T-cell (primary cell): Measurements from ENCODE around the gene ZNHIT3. TPM values are rescaled to one million over a fixed set of nuclear protein-coding genes. Genes with fewer than 3 reads are reported as not detected.

ENCODE experiments used
- ATAC-seq, 4 experiments: fragments of 200-7000 bp in 3 of 4; fragments of 150-1000 bp in 1 of 4; cut with Tn5 transposase; replicated peaks in 1 of 4; 1 replicate in 3 of 4; 2 replicates in 1 of 4; pipeline ENCODE4 v1.10.0; 2021; ENCODE audit warnings: moderate library complexity in 3 of 4, mild to moderate bottlenecking in 2 of 4, moderate number of reproducible peaks in 1 of 4
- CTCF ChIA-PET, 2 donors: fragments of 300-600 bp; sonication (Branson Sonifier 250); formaldehyde crosslinking; loops; one replicate each; lab custom pipeline; 2022; ENCODE audit warnings: antibody characterized with exemption in 2 of 2; lab: Charles Lee
- POLR2A ChIA-PET, 2 donors: fragments of 300-600 bp; sonication (Branson Sonifier 250); formaldehyde crosslinking; loops; one replicate each; lab custom pipeline; 2022; ENCODE audit warnings: antibody characterized with exemption in 2 of 2; lab: Charles Lee
- DNase-seq, 35 experiments: peaks; one replicate each; pipeline versions ENCODE4 v3.0.0 to v3.0.0-alpha.2; 2013 to 2023
- H3K27ac ChIP-seq: one replicate; pipeline ENCODE4 v1.5.1; 2013; ENCODE audit warnings: low read length
- H3K27me3 ChIP-seq, 2 experiments: replicated peaks in 1 of 2; 1 replicate in 1 of 2; 2 replicates in 1 of 2; pipeline versions ENCODE4 v1.6.1 to v1.7.0; 2013; ENCODE audit warnings: low read length in 1 of 2, mixed read lengths in 1 of 2; ENCODE audit not compliant: control insufficient read depth in 2 of 2, insufficient read depth in 2 of 2; ENCODE audit errors: extremely low read depth in 1 of 2
- H3K36me3 ChIP-seq, 2 donors: 1 replicate in 1 of 2; 2 replicates in 1 of 2; pipeline versions ENCODE4 v1.6.1 to v1.7.0; 2013; ENCODE audit warnings: low read length in 1 of 2; ENCODE audit not compliant: control insufficient read depth in 2 of 2, insufficient read depth in 1 of 2; ENCODE audit errors: extremely low read depth in 1 of 2
- H3K4me1 ChIP-seq, 2 experiments: 1 replicate in 1 of 2; 2 replicates in 1 of 2; pipeline versions ENCODE4 v1.6.1 to v1.7.0; 2013; ENCODE audit warnings: low read length in 2 of 2, mixed read lengths in 1 of 2; ENCODE audit not compliant: insufficient read depth in 2 of 2, control insufficient read depth in 1 of 2; ENCODE audit errors: extremely low read depth in 1 of 2
- H3K4me3 ChIP-seq, 2 donors: 1 replicate in 1 of 2; 2 replicates in 1 of 2; pipeline versions ENCODE4 v1.5.1 to v1.7.0; 2013; ENCODE audit warnings: mild to moderate bottlenecking in 2 of 2, low read length in 1 of 2, moderate library complexity in 1 of 2; ENCODE audit not compliant: control insufficient read depth in 1 of 2; ENCODE audit errors: extremely low read depth in 1 of 2
- H3K9me3 ChIP-seq: 2 replicates; pipeline ENCODE4 v1.7.0; 2013
- H3K27ac Mint-ChIP-seq, 2 donors: one replicate each; pipeline ENCODE4 v1.8.0; 2020 to 2021; ENCODE audit warnings: mild to moderate bottlenecking in 2 of 2, mixed read lengths in 2 of 2
- H3K27me3 Mint-ChIP-seq, 2 donors: one replicate each; pipeline ENCODE4 v1.8.0; 2021 to 2022; ENCODE audit warnings: mixed read lengths in 2 of 2
- H3K36me3 Mint-ChIP-seq: one replicate; pipeline ENCODE4 v1.8.0; 2021; ENCODE audit warnings: mixed read lengths
- H3K4me1 Mint-ChIP-seq, 3 donors: one replicate each; pipeline ENCODE4 v1.8.0; 2020 to 2022; ENCODE audit warnings: mixed read lengths in 3 of 3, mild to moderate bottlenecking in 1 of 3
- H3K4me3 Mint-ChIP-seq, 3 donors: one replicate each; pipeline ENCODE4 v1.8.0; 2020 to 2022; ENCODE audit warnings: mild to moderate bottlenecking in 3 of 3, mixed read lengths in 3 of 3, moderate library complexity in 3 of 3
- H3K9me3 Mint-ChIP-seq, 3 donors: one replicate each; pipeline ENCODE4 v1.8.0; 2020 to 2022; ENCODE audit warnings: mixed read lengths in 3 of 3
- WGBS: methylation state at CpG from one replicate; pipeline ENCODE4 v1.1.5; 2013; ENCODE audit warnings: missing lambda C conversion rate; ENCODE audit not compliant: insufficient coverage; 5-methylcytosine and 5-hydroxymethylcytosine counted together
- total RNA-seq, 35 experiments: library from RNA in 6 of 35; stranded (reverse) in 6 of 35; fragments of 120-200 nt in 1 of 35; gene quantifications; one replicate each; pipeline versions ENCODE4 v1.2.1 to v1.2.4 and lab custom pipeline; 2013 to 2026

The ZNHIT3 gene
- total RNA-seq, 5 donors from 2014 or later (not counting 1 experiment from before 2014, with no cell fraction given): 44.2 to 54.6 (median 51.3) TPM

DNA sequence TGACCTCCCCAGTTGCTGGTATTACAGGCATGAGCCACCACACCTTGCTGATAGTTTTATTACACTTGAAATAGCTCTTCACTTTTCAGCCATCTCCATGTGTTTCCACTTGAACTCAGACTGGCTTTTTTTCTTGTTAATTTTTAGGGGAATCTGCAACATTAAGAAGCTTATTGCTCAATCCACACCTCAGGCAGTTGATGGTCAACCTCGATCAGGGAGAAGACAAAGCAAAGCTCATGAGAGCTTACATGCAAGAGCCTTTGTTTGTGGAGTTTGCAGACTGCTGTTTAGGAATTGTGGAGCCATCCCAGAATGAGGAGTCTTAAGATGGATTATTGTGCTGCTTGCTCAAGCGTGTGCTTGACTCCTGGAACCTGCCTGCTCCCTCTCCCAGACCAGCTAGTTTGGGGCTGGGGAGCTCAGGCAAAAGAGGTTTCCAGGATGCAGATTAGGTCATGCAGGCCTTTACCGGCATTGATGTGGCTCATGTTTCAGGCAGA is 8.6 kb downstream of the ZNHIT3 start:
- no peak for DNase-seq
- no peak overlapping the region for H3K27ac ChIP-seq
- no peak for ATAC-seq
- H3K4me1 ChIP-seq: peaks cover 0 to 8% of the 10 kb centered on the region in 2 experiments
- no peaks in the 10 kb centered on the region for H3K27me3 ChIP-seq
- ChIA-PET POLR2A (no interaction called here), CTCF (interaction anchor here in 1 of 2 donors (0.7 kb wide), 1 partner anchor 9 kb away, joined by 3 read pairs; the partner anchor contains the start of gene ZNHIT3)
- Mint-ChIP-seq H3K27me3 (no peaks in the 10 kb centered on the region), H3K9me3 (no peaks in the 10 kb centered on the region), H3K4me1 (peaks cover 17 to 26% (median 26%) of the 10 kb centered on the region in 3 donors), H3K27ac (no peak overlapping the region), H3K36me3 (peaks cover 37% of the 10 kb centered on the region), H3K4me3 (no peak overlapping the region)
- H3K36me3 ChIP-seq: peaks cover 30 to 76% of the 10 kb centered on the region in 2 donors
- 87% methylated on average over 3 of the region's 3 CpGs for WGBS
- no peaks in the 10 kb centered on the region for H3K9me3 ChIP-seq
- no peak overlapping the region for H3K4me3 ChIP-seq

DNA sequence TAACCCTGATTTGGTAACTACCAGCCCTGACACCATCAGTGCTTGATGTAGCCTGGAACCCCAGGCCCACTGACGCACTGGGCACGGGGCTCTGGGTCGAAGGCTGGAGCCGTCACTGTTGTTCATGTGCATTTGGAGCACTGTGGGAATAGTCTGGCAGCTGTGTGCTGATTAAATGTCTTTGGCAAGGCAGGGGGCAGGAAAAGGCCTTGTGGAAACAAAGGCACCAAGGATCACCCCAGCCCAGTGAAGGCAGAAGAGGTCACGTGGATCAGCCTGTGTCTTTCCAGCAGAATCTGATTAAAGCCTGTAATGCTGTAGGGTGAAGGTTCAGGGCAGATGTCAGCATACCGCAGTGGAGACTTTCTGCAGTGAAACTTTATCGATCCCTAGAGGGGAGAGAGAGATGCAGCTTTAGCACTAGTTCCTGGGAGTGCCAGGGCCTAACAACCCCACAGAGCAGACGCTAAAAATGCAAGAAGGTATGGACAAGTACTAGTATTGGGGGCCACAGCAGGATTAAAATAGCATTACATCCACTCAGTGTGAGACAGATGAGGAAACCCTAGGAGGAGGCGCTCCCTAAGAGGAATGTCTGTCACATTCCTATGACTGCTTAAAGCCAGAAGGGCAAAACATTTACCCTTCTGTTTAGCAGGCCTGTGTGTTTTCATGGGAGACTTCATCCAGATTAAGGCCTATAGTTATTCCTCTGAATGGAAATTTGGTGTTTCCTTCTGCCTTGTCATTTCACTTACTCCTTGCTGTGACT is 9.7 kb downstream of the ZNHIT3 start:
- Histone ChIP-seq H3K9me3 (no peaks in the 10 kb centered on the region), H3K4me3 (no peak overlapping the region), H3K27ac (no peak overlapping the region), H3K27me3 (no peaks in the 10 kb centered on the region), H3K36me3 (peaks cover 29 to 82% of the 10 kb centered on the region in 2 donors), H3K4me1 (peaks cover 0 to 2% of the 10 kb centered on the region in 2 experiments)
- Mint-ChIP-seq H3K4me1 (peaks cover 11 to 20% (median 20%) of the 10 kb centered on the region in 3 donors), H3K4me3 (no peak overlapping the region), H3K9me3 (no peaks in the 10 kb centered on the region), H3K27ac (no peak overlapping the region), H3K27me3 (no peaks in the 10 kb centered on the region), H3K36me3 (peaks cover 35% of the 10 kb centered on the region)
- ChIA-PET CTCF (interaction anchor here in 1 of 2 donors (0.6 kb wide), 1 partner anchor 72 kb away, joined by 3 read pairs; no protein-coding TSS in a partner anchor), POLR2A (no interaction called here)
- no peak for ATAC-seq
- WGBS: 94% methylated on average over 7 of the region's 9 CpGs
- DNase-seq: peak in 1 of 35 experiments; percentile 9

DNA sequence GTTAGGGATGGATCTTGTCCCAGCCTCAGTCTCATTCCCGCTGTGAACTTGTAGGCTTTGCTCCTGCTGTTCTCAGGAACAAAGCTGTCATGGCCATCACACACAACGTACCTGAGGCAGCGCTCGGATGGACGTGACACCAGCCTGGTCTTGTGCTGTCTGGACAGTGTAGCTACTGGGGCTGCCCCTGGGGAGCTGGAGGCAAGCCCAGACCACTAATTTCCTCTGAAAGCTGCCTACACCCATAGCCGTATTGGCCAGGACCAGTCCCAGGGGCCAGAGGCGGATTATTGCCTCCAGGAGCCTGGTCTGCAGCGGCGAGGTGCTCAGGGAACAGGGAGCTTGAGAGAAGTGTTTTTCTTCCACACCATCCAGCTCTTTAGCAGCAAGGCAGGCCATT is 11.7 kb downstream of the ZNHIT3 start:
- Mint-ChIP-seq H3K4me1 (peaks cover 0 to 3% (median 3%) of the 10 kb centered on the region in 3 donors), H3K4me3 (no peak overlapping the region), H3K36me3 (peaks cover 24% of the 10 kb centered on the region), H3K9me3 (no peaks in the 10 kb centered on the region), H3K27ac (no peak overlapping the region), H3K27me3 (no peaks in the 10 kb centered on the region)
- no peak overlapping the region for H3K27ac ChIP-seq
- ATAC-seq (no peak), DNase-seq (peak in 1 of 35 experiments; percentile 8)
- H3K27me3 ChIP-seq: no peaks in the 10 kb centered on the region
- no peaks in the 10 kb centered on the region for H3K4me1 ChIP-seq
- H3K4me3 ChIP-seq: no peak overlapping the region
- POLR2A ChIA-PET: interaction anchor here in 1 of 2 donors (0.6 kb wide), 1 partner anchor 8 kb away, joined by 10 read pairs; no protein-coding TSS in a partner anchor
- CTCF ChIA-PET: interaction anchor here in 1 of 2 donors (0.9 kb wide), 1 partner anchor 8 kb away, joined by 3 read pairs; no protein-coding TSS in a partner anchor
- H3K36me3 ChIP-seq: peaks cover 14 to 74% of the 10 kb centered on the region in 2 donors
- WGBS: 96% methylated on average over 5 of the region's 9 CpGs
- no peaks in the 10 kb centered on the region for H3K9me3 ChIP-seq

DNA sequence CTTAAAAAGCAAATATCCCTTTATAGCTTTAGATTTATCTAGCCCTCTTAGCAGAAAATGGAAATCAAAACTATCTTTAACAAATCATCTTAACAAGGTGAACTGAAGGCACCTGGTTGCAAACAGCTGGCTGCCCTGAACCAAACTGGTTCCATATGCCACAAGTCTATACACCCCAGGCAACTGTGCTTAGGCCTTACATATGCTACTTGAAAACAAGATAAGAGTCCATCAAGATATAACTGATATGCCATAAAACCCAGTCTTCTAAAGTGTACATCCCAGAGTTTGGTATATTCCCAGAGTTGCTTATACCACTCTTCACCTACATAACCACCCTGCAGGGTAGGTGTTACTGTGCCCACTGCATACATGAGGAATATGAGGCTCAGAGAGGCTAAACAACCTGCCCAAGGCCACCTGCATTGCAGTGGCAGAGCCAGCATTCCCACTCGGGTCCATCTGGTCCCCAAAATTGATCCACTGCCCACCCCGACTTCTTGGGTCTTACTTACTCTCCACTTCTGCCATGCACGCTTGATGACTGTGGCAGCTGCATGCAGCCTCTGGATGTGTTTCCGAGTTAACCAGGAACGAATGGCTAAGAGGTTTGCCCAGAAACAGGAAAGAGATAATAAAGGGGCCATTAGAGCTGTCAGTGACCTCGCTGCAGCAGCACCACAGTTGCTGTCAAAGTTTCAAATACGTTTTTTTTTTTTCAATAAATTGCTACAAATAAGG is 12.2 kb downstream of the ZNHIT3 start:
- DNase-seq (no peak), ATAC-seq (no peak)
- Histone ChIP-seq H3K4me3 (no peak overlapping the region), H3K36me3 (peaks cover 11 to 74% of the 10 kb centered on the region in 2 donors), H3K27me3 (no peaks in the 10 kb centered on the region), H3K27ac (no peak overlapping the region), H3K4me1 (no peaks in the 10 kb centered on the region), H3K9me3 (no peaks in the 10 kb centered on the region)
- WGBS: 93% methylated on average over 4 of the region's 7 CpGs
- H3K9me3 Mint-ChIP-seq: no peaks in the 10 kb centered on the region
- peaks cover 24% of the 10 kb centered on the region for H3K36me3 Mint-ChIP-seq
- CTCF ChIA-PET: interaction anchor here in 1 of 2 donors (0.9 kb wide), 1 partner anchor 9 kb away, joined by 3 read pairs; no protein-coding TSS in a partner anchor
- POLR2A ChIA-PET: interaction anchor here in 1 of 2 donors (0.6 to 0.7 kb wide), 2 partner anchors 9 to 1216 kb away, joined by 4 to 10 read pairs; no protein-coding TSS in a partner anchor
- H3K4me1 Mint-ChIP-seq: peaks cover 0 to 3% (median 3%) of the 10 kb centered on the region in 3 donors
- no peaks in the 10 kb centered on the region for H3K27me3 Mint-ChIP-seq
- no peak overlapping the region for H3K4me3 Mint-ChIP-seq
- peak overlapping the region in 1 of 2 donors; percentile 52 for H3K27ac Mint-ChIP-seq

DNA sequence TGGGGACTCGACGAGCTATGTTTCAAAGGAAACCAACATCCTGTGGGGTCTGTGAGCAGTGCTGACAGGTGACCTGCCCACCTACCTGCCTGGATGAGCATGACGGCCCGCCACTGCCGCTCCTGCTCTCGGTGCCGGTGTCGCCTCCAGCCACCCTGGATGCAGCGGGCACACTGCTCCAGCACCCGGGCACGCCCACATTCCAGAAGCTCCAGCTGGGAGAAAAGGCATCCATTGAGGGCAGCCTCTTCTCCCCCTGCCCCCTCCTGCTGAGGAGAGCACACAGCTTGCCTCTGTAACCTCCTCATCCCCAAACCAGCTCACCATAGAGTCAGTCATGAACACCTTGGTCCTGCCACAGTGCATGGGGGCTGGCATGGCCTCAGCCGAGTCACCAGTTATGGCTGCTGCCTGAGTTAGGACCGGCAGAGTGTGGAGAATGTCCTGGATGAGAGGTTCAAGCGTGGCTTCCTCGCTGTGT is 14.3 kb downstream of the ZNHIT3 start:
- CTCF ChIA-PET: no interaction called here
- H3K27me3 ChIP-seq: no peaks in the 10 kb centered on the region
- POLR2A ChIA-PET: interaction anchor here in 1 of 2 donors (0.6 kb wide), 1 partner anchor 385 kb away, joined by 4 read pairs; no protein-coding TSS in a partner anchor
- Mint-ChIP-seq H3K27me3 (no peaks in the 10 kb centered on the region), H3K4me1 (peaks cover 0 to 1% (median 0%) of the 10 kb centered on the region in 3 donors), H3K36me3 (peaks cover 23% of the 10 kb centered on the region), H3K4me3 (no peak overlapping the region), H3K27ac (no peak overlapping the region), H3K9me3 (no peaks in the 10 kb centered on the region)
- ATAC-seq: no peak
- 98% methylated on average over 5 of the region's 15 CpGs for WGBS
- DNase-seq: no peak
- peak overlapping the region; percentile 10 for H3K27ac ChIP-seq
- peaks cover 14 to 71% of the 10 kb centered on the region in 2 donors for H3K36me3 ChIP-seq
- no peak overlapping the region for H3K4me3 ChIP-seq
- no peaks in the 10 kb centered on the region for H3K9me3 ChIP-seq
- no peaks in the 10 kb centered on the region for H3K4me1 ChIP-seq

DNA sequence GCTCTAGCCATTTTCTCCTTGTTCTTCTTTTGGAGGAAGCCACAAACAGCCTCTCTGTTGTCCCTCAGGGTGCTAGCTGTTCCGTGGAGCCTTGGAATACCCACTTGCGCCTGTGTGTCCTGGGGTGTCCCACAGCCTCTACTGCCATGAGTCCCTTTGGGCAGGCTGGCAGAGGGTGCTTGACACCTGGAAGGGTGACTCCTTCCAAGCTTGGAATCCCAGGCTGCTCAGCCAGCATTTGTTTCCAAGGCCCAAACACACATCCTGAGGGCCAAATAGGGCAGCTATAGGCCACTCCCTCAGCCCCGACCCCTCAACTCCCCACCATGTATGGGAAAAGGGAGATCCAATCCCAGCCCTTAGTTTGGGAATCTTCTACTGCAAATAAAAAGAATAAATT is 14.9 kb downstream of the ZNHIT3 start:
- Mint-ChIP-seq H3K27ac (no peak overlapping the region), H3K36me3 (peaks cover 19% of the 10 kb centered on the region), H3K4me1 (no peaks in the 10 kb centered on the region), H3K9me3 (no peaks in the 10 kb centered on the region), H3K4me3 (no peak overlapping the region), H3K27me3 (no peaks in the 10 kb centered on the region)
- Histone ChIP-seq H3K27me3 (no peaks in the 10 kb centered on the region), H3K4me3 (no peak overlapping the region), H3K36me3 (peaks cover 13 to 68% of the 10 kb centered on the region in 2 donors), H3K4me1 (no peaks in the 10 kb centered on the region), H3K27ac (peak overlapping the region; percentile 10), H3K9me3 (no peaks in the 10 kb centered on the region)
- POLR2A ChIA-PET: no interaction called here
- ATAC-seq: no peak
- 92% methylated on average over 2 of the region's 3 CpGs for WGBS
- peak in 1 of 35 experiments; percentile 7 for DNase-seq
- CTCF ChIA-PET: no interaction called here
